K562 (cell line): ENCODE results near the gene TPBG. TPM values are rescaled to one million over a fixed set of nuclear protein-coding genes. Genes with fewer than 3 reads are reported as not detected.

Experiments used
- ATAC-seq: fragments of 200-7000 bp; cut with Tn5 transposase; 3 replicates; pipeline ENCODE4 v1.9.1; 2020; ENCODE audit warnings: moderate library complexity
- BruUV-seq: library from RNA; stranded (reverse); fragments of 400-500 nt; replicated peaks from 2 replicates; lab custom pipeline; 2021; lab: Mats Ljungman, UMichigan
- CTCF ChIA-PET: fragments of 300-600 bp; formaldehyde crosslinking; extraction: SDS; loops from one replicate; lab custom pipeline; 2021; ENCODE audit warnings: low intra/inter-chr PET ratio; lab: Yijun Ruan, JAX
- POLR2A ChIA-PET: fragments of 300-600, 350-650 bp; sonication (Branson Sonifier 250); formaldehyde crosslinking; extraction: SDS; loops from one replicate; lab custom pipeline; 2021; ENCODE audit warnings: antibody characterized with exemption, inconsistent platforms; lab: Yijun Ruan, JAX
- DNase-seq, 4 experiments: peaks; one replicate each; pipeline versions ENCODE4 v3.0.0 to v3.0.0-alpha.2; 2011 to 2018; ENCODE audit warnings: low spot score in 3 of 4, mixed read lengths in 3 of 4; ENCODE audit errors: extremely low read depth in 1 of 4
- FAIRE-seq: peaks from 2 replicates; lab custom pipeline; 2011; peaks lifted over from hg19 to GRCh38; lab: Jason Lieb, UNC
- H2AFZ ChIP-seq: 2 replicates; pipeline ENCODE4 v1.6.0; 2011; ENCODE audit warnings: low read depth, low read length, control low read depth, inconsistent platforms
- H3K27ac ChIP-seq: fragments of 200-600 bp; 3 replicates; pipeline ENCODE4 v1.8.0; 2011; ENCODE audit warnings: low read depth, mild to moderate bottlenecking, control low read depth, inconsistent platforms, low read length, moderate library complexity, mixed read lengths; ENCODE audit errors: extremely low read depth
- H3K27me3 ChIP-seq, 2 experiments: fragments of 300-600 bp in 1 of 2; 2 replicates in 1 of 2; 3 replicates in 1 of 2; pipeline versions ENCODE4 v1.6.0 to v1.8.0; 2011; ENCODE audit warnings: inconsistent platforms in 2 of 2, low read length in 2 of 2, mild to moderate bottlenecking in 1 of 2, mixed read lengths in 1 of 2, moderate library complexity in 1 of 2; ENCODE audit not compliant: control insufficient read depth in 2 of 2, insufficient read depth in 2 of 2
- H3K36me3 ChIP-seq: fragments of 300-600 bp; 3 replicates; pipeline ENCODE4 v1.8.0; 2011; ENCODE audit warnings: mild to moderate bottlenecking, low read length, inconsistent platforms; ENCODE audit not compliant: control insufficient read depth, insufficient read depth
- H3K4me1 ChIP-seq, 2 experiments: fragments of 200-600 bp in 1 of 2; replicated peaks in 1 of 2; 2 replicates in 1 of 2; 3 replicates in 1 of 2; pipeline versions ENCODE4 v1.5.1 to v1.8.0; 2011; ENCODE audit warnings: inconsistent platforms in 2 of 2, low read length in 2 of 2, mild to moderate bottlenecking in 1 of 2, mixed read lengths in 1 of 2, moderate library complexity in 1 of 2; ENCODE audit not compliant: control insufficient read depth in 2 of 2, insufficient read depth in 2 of 2
- H3K4me2 ChIP-seq: 2 replicates; pipeline ENCODE4 v1.6.1; 2011; ENCODE audit warnings: low read length, control low read depth, inconsistent platforms, mixed read lengths; ENCODE audit not compliant: insufficient read depth
- H3K4me3 ChIP-seq: fragments of 200-600 bp; sonication (generic), shearing (Covaris generic); 2 replicates; pipeline ENCODE4 v1.5.1; 2016; ENCODE audit warnings: control low read depth, inconsistent platforms
- H3K79me2 ChIP-seq: fragments of 200-600 bp; 3 replicates; pipeline ENCODE4 v1.8.0; 2011; ENCODE audit warnings: low read length, inconsistent platforms; ENCODE audit not compliant: control insufficient read depth, insufficient read depth
- H3K9ac ChIP-seq, 2 experiments: 2 replicates each; pipeline versions ENCODE4 v1.6.0 to v1.6.1; 2011; ENCODE audit warnings: low read depth in 2 of 2, low read length in 2 of 2, control low read depth in 1 of 2, inconsistent platforms in 1 of 2, mild to moderate bottlenecking in 1 of 2, mixed read lengths in 1 of 2; ENCODE audit not compliant: insufficient read depth in 1 of 2
- H3K9me1 ChIP-seq: one replicate; pipeline ENCODE4 v1.6.0; 2011; ENCODE audit warnings: inconsistent platforms, mild to moderate bottlenecking, low read length, moderate library complexity; ENCODE audit not compliant: control insufficient read depth, insufficient read depth
- H3K9me3 ChIP-seq: replicated peaks from 2 replicates; pipeline ENCODE4 v1.5.1; 2011; ENCODE audit warnings: low read depth, low read length, inconsistent platforms; ENCODE audit not compliant: control insufficient read depth, insufficient read depth
- H4K20me1 ChIP-seq: replicated peaks from 2 replicates; pipeline ENCODE4 v1.6.1; 2011; ENCODE audit warnings: low read length, inconsistent platforms, mixed read lengths; ENCODE audit not compliant: control insufficient read depth, insufficient read depth
- ASH1L ChIP-seq: fragments of 450-650 bp; IDR thresholded peaks from 2 replicates; pipeline ENCODE4 v1.6.1; 2018; ENCODE audit warnings: borderline replicate concordance, mild to moderate bottlenecking, low read depth; ENCODE audit not compliant: partially characterized antibody
- CREBBP ChIP-seq: IDR thresholded peaks from one replicate; pipeline ENCODE4 v1.6.1; 2012; ENCODE audit warnings: low read depth, mild to moderate bottlenecking, control low read depth, inconsistent platforms, low read length
- ETS2 ChIP-seq: IDR thresholded peaks from 2 replicates; pipeline ENCODE4 v1.6.1; 2016; ENCODE audit warnings: borderline replicate concordance, missing genetic modification characterization, mild to moderate bottlenecking, moderate library complexity, missing compliant biosample characterization; ENCODE audit not compliant: poor library complexity, severe bottlenecking
- HOMEZ ChIP-seq: fragments of 250-450 bp; sonication (Bioruptor Pico); IDR thresholded peaks from 2 replicates; pipeline ENCODE4 v1.4.0; 2020; ENCODE audit warnings: mild to moderate bottlenecking, moderate library complexity
- KDM1A ChIP-seq, 2 experiments: fragments of 450-650 bp; IDR thresholded peaks; 2 replicates each; pipeline ENCODE4 v1.6.1; 2016; ENCODE audit warnings: mild to moderate bottlenecking in 2 of 2
- NCOA6 ChIP-seq: fragments of 450-650 bp; IDR thresholded peaks from 2 replicates; pipeline ENCODE4 v1.6.1; 2017; ENCODE audit warnings: mild to moderate bottlenecking
- PREB ChIP-seq: sonication (generic); formaldehyde crosslinking; IDR thresholded peaks from 2 replicates; pipeline ENCODE4 v1.8.1; 2023; ENCODE audit warnings: mild to moderate bottlenecking, missing genetic modification reagents
- STAG1 ChIP-seq: sonication (generic); formaldehyde crosslinking; IDR thresholded peaks from 2 replicates; pipeline ENCODE4 v1.5.0; 2020; ENCODE audit warnings: missing genetic modification reagents, borderline replicate concordance
- THRAP3 ChIP-seq: fragments of 450-650 bp; IDR thresholded peaks from 2 replicates; pipeline ENCODE4 v1.6.1; 2016; ENCODE audit warnings: mild to moderate bottlenecking, inconsistent platforms, borderline replicate concordance
- ZBTB2 ChIP-seq: fragments of 450-650 bp; IDR thresholded peaks from 2 replicates; pipeline ENCODE4 v1.6.1; 2016; ENCODE audit warnings: antibody characterized with exemption
- ZFX ChIP-seq: sonication (generic); formaldehyde crosslinking; IDR thresholded peaks from 2 replicates; pipeline ENCODE4 v1.8.0; 2022; ENCODE audit warnings: mild to moderate bottlenecking, missing genetic modification reagents, moderate library complexity
- ZNF277 ChIP-seq: fragments of 250-450 bp; sonication (Bioruptor Pico); IDR thresholded peaks from 2 replicates; pipeline ENCODE4 v1.8.0; 2022; ENCODE audit warnings: inconsistent platforms, mild to moderate bottlenecking, moderate library complexity, borderline replicate concordance
- ZNF436 ChIP-seq: fragments of 250-450, 450-650 bp; sonication (Bioruptor Pico); formaldehyde crosslinking; IDR thresholded peaks from 2 replicates; pipeline ENCODE4 v1.7.0; 2020; ENCODE audit warnings: mild to moderate bottlenecking
- WGBS: fragments of 100-300 bp; shearing (Covaris generic); methylation state at CpG from one replicate; pipeline ENCODE4 v1.1.6; 2016; ENCODE audit warnings: low coverage, mixed read lengths; ENCODE audit not compliant: insufficient coverage; ENCODE audit errors: missing lambda C conversion rate; 5-methylcytosine and 5-hydroxymethylcytosine counted together
- in situ Hi-C: fragments of 300-500 bp; cut with MboI; formaldehyde crosslinking; loops from 4 replicates; pipeline ENCODE4 v1.15.0; 2018; ENCODE audit warnings: inconsistent platforms, mixed read lengths
- intact Hi-C: fragments of 100-400 bp; cut with micrococcal nuclease; formaldehyde crosslinking; loops from 2 replicates; pipeline ENCODE4 v1.14.2; 2022
- polyA plus RNA-seq, 8 experiments: library from polyadenylated mRNA; depleted of rRNA in 4 of 8; stranded (reverse) in 5 of 8; unstranded in 3 of 8; fragments of >200 nt; fragmentation: Nextera tagmentation in 2 of 8; fragmentation: Illumina TruSeq in 1 of 8; extraction: Ambion mirVana in 2 of 8; extraction: Trizol in 1 of 8; gene quantifications; 2 replicates each; pipeline versions ENCODE4 v1.2.1 to v1.2.3, GENCODE V29; 2011 to 2014; ENCODE audit warnings: inconsistent platforms in 1 of 8, missing spikeins in 1 of 8
- total RNA-seq, 7 experiments: library from RNA; depleted of rRNA in 6 of 7; stranded (reverse); fragments of >200 nt in 6 of 7; fragmentation: Illumina TruSeq in 2 of 7; extraction: Trizol in 2 of 7; gene quantifications; 2 replicates each; pipeline versions ENCODE4 v1.2.1 to v1.2.3, GENCODE V29; 2011 to 2021; ENCODE audit warnings: low replicate concordance in 1 of 7

Gene TPBG
- total and polyA plus RNA-seq, 9 of the 15 experiments (the other 6 are each of a cell fraction or from before 2014, with no cell fraction given): 0.18 to 0.88 (median 0.36) TPM

- no peak for TF ChIP-seq CREBBP
Observed at GRCh38 chr6:82415820-82416219, 52.2 kb downstream of the TPBG start (continued).

- no peak for DNase-seq
- Histone ChIP-seq H3K9me3 (no peaks in the 10 kb centered on the region), H3K27ac (no peak overlapping the region), H3K4me3 (no peak overlapping the region), H3K9ac (no peak overlapping the region), H3K36me3 (no peaks in the 10 kb centered on the region), H3K4me2 (no peak overlapping the region), H3K79me2 (no peaks in the 10 kb centered on the region), H2AFZ (no peak overlapping the region), H4K20me1 (no peaks in the 10 kb centered on the region; the same call in 1 of the 2 replicates), H3K4me1 (no peaks in the 10 kb centered on the region), H3K27me3 (no peaks in the 10 kb centered on the region), H3K9me1 (no peaks in the 10 kb centered on the region)
- 0% methylated on average over 2 of the region's 2 CpGs for WGBS
- ChIA-PET POLR2A (no interaction called here), CTCF (no interaction called here)
- FAIRE-seq: no peak
- no TSS peak for BruUV-seq
- intact Hi-C loops: no loop called here
- in situ Hi-C loops: no loop called here
- ATAC-seq: no peak
- TF ChIP-seq PREB (CRISPR knock-in tag) (no peak), ZNF277 (CRISPR knock-in tag) (no peak), NCOA6 (no peak), ETS2 (tag) (no peak), KDM1A (IDR thresholded peaks at IDR 0.05) (no peak), THRAP3 (no peak), ASH1L (no peak), HOMEZ (no peak), ZNF436 (CRISPR knock-in tag) (no peak), ZFX (CRISPR knock-in tag) (no peak), STAG1 (no peak), ZBTB2 (no peak)
Observed at GRCh38 chr6:82416346-82416745, 52.7 kb downstream of the TPBG start.
